ENCODE measurements around the gene SLC12A5. TPM values are rescaled to one million over a fixed set of nuclear protein-coding genes. Genes with fewer than 3 reads are reported as not detected.
A peak's percentile ranks its signal among the peaks of the same experiment; 100 is the strongest.

Gene SLC12A5
- total RNA-seq, 1 donor, result not detected

- no peak for TF ChIP-seq CTCF (IDR thresholded peaks at IDR 0.05; ENCODE audit: insufficient read depth, low read length)
Measured at GRCh38 chr20:46025376-46025783, 3.6 kb upstream of the SLC12A5 start.

GRCh38 chr20:46027245-46027853 is 1.7 kb upstream of the SLC12A5 start:
- DNase-seq (ENCODE audit: low read depth), result peak; percentile 72
- TF ChIP-seq CTCF (IDR thresholded peaks at IDR 0.05; ENCODE audit: insufficient read depth, low read length), result no peak
- H3K4me3 ChIP-seq (ENCODE audit: low read depth, low read length), result no peak overlapping the region

More at GRCh38 chr20:46025376-46025783, 3.6 kb upstream of the SLC12A5 start:
- DNase-seq (ENCODE audit: low read depth), result no peak
- no peak overlapping the region for H3K4me3 ChIP-seq (ENCODE audit: low read depth, low read length)

- no peak for TF ChIP-seq CTCF (IDR thresholded peaks at IDR 0.05; ENCODE audit: insufficient read depth, low read length)
- no peak for DNase-seq (ENCODE audit: low read depth)
Measured at GRCh38 chr20:46028110-46028509, 905 bp upstream of the SLC12A5 start.

GRCh38 chr20:46030284-46031013 is 1.4 kb downstream of the SLC12A5 start:
- DNase-seq (ENCODE audit: low read depth), result no peak
- TF ChIP-seq CTCF (IDR thresholded peaks at IDR 0.05; ENCODE audit: insufficient read depth, low read length), result no peak
- no peak overlapping the region for H3K4me3 ChIP-seq (ENCODE audit: low read depth, low read length)

More at GRCh38 chr20:46028110-46028509, 905 bp upstream of the SLC12A5 start:
- H3K4me3 ChIP-seq (ENCODE audit: low read depth, low read length), result no peak overlapping the region

GRCh38 chr20:46031014-46031569 is 2.1 kb downstream of the SLC12A5 start:
- DNase-seq (ENCODE audit: low read depth), result no peak
- TF ChIP-seq CTCF (IDR thresholded peaks at IDR 0.05; ENCODE audit: insufficient read depth, low read length), result no peak

GRCh38 chr20:46031701-46032254 is 2.8 kb downstream of the SLC12A5 start:
- DNase-seq (ENCODE audit: low read depth), result no peak
- TF ChIP-seq CTCF (IDR thresholded peaks at IDR 0.05; ENCODE audit: insufficient read depth, low read length), result no peak
- no peak overlapping the region for H3K4me3 ChIP-seq (ENCODE audit: low read depth, low read length)

More at GRCh38 chr20:46031014-46031569, 2.1 kb downstream of the SLC12A5 start:
- no peak overlapping the region for H3K4me3 ChIP-seq (ENCODE audit: low read depth, low read length)

All from fibroblast of the aortic adventitia (primary cell).